ENCODE measurements around the gene KIR3DL3. TPM values are rescaled to one million over a fixed set of nuclear protein-coding genes. Genes with fewer than 3 reads are reported as not detected.
"Not testable (repeated sequence)": the region's sequence is repeated elsewhere in the genome, so short reads cannot be mapped to it uniquely, and the experiment has no call there.

KIR3DL3 gene
- total and polyA plus RNA-seq, 3 donors from 2014 or later, result 0.18 TPM; not detected in 2

GRCh38 chr19:54739587-54740497 lies 15.6 kb downstream of the KIR3DL3 start:
- no peak overlapping the region for H3K27ac ChIP-seq
- intact Hi-C loops (cut with DNase I; ENCODE audit: low total_unique reads), result no loop called here

GRCh38 chr19:54741950-54742349 lies 17.7 kb downstream of the KIR3DL3 start:
- H3K9me3 ChIP-seq; H3K36me3 ChIP-seq (ENCODE audit: low read depth, missing control alignments); H3K27me3 ChIP-seq; H3K4me3 ChIP-seq; H3K4me1 ChIP-seq; H3K27ac ChIP-seq; intact Hi-C loops (cut with DNase I; ENCODE audit: low total_unique reads); DNase-seq: not testable (repeated sequence)
- 73 to 80% methylated on average over 5 of the region's 5 CpGs for WGBS, 2 donors

More at GRCh38 chr19:54739587-54740497, 15.6 kb downstream of the KIR3DL3 start:
- no peaks in the 10 kb centered on the region for H3K27me3 ChIP-seq
- no peaks in the 10 kb centered on the region for H3K9me3 ChIP-seq
- H3K4me3 ChIP-seq, result no peak overlapping the region
- no peak for DNase-seq
- H3K4me1 ChIP-seq, result no peaks in the 10 kb centered on the region
- TF ChIP-seq POLR2A (IDR thresholded peaks at IDR 0.05), result no peak
- no peak for TF ChIP-seq CTCF (IDR thresholded peaks at IDR 0.05)
- H3K36me3 ChIP-seq (ENCODE audit: low read depth, missing control alignments), result no peaks in the 10 kb centered on the region
- 82 to 85% methylated on average over 11 to 13 of the region's 13 CpGs for WGBS, 2 donors

- DNase-seq; H3K27ac ChIP-seq; H3K36me3 ChIP-seq (ENCODE audit: low read depth, missing control alignments); H3K9me3 ChIP-seq; H3K27me3 ChIP-seq; H3K4me3 ChIP-seq; intact Hi-C loops (cut with DNase I; ENCODE audit: low total_unique reads); H3K4me1 ChIP-seq: not testable (repeated sequence)
- 75 to 78% methylated on average over 5 of the region's 5 CpGs for WGBS, 2 donors
Observed at GRCh38 chr19:54744080-54744479, 19.8 kb downstream of the KIR3DL3 start.

- H3K27ac ChIP-seq; intact Hi-C loops (cut with DNase I; ENCODE audit: low total_unique reads); H3K4me3 ChIP-seq; H3K9me3 ChIP-seq; H3K4me1 ChIP-seq; DNase-seq; H3K36me3 ChIP-seq (ENCODE audit: low read depth, missing control alignments); H3K27me3 ChIP-seq: not testable (repeated sequence)
- 70 to 85% methylated on average over 9 of the region's 9 CpGs for WGBS, 2 donors
Observed at GRCh38 chr19:54747614-54748322, 23.5 kb downstream of the KIR3DL3 start.

- DNase-seq; H3K27ac ChIP-seq; H3K4me1 ChIP-seq; H3K27me3 ChIP-seq; H3K9me3 ChIP-seq; intact Hi-C loops (cut with DNase I; ENCODE audit: low total_unique reads); H3K4me3 ChIP-seq; H3K36me3 ChIP-seq (ENCODE audit: low read depth, missing control alignments): not testable (repeated sequence)
- WGBS, 2 donors, result 62 to 82% methylated on average over 6 of the region's 6 CpGs
Observed at GRCh38 chr19:54750276-54750675, 26.0 kb downstream of the KIR3DL3 start.

- WGBS, 2 donors, result 66 to 87% methylated on average over 2 to 11 of the region's 12 CpGs
- H3K9me3 ChIP-seq; H3K27ac ChIP-seq; intact Hi-C loops (cut with DNase I; ENCODE audit: low total_unique reads); H3K36me3 ChIP-seq (ENCODE audit: low read depth, missing control alignments); H3K4me3 ChIP-seq; H3K4me1 ChIP-seq; H3K27me3 ChIP-seq; DNase-seq: not testable (repeated sequence)
Observed at GRCh38 chr19:54756204-54757110, 32.2 kb downstream of the KIR3DL3 start.

GRCh38 chr19:54758577-54758976 lies 34.3 kb downstream of the KIR3DL3 start:
- H3K27ac ChIP-seq; H3K4me3 ChIP-seq; intact Hi-C loops (cut with DNase I; ENCODE audit: low total_unique reads); H3K9me3 ChIP-seq; H3K27me3 ChIP-seq; H3K36me3 ChIP-seq (ENCODE audit: low read depth, missing control alignments); H3K4me1 ChIP-seq; DNase-seq: not testable (repeated sequence)
- 62 to 70% methylated on average over 2 to 6 of the region's 6 CpGs for WGBS, 2 donors

GRCh38 chr19:54764219-54764618 lies 40.0 kb downstream of the KIR3DL3 start:
- 73 to 75% methylated on average over 1 to 8 of the region's 8 CpGs for WGBS, 2 donors
- H3K9me3 ChIP-seq; DNase-seq; H3K27me3 ChIP-seq; H3K27ac ChIP-seq; H3K36me3 ChIP-seq (ENCODE audit: low read depth, missing control alignments); H3K4me1 ChIP-seq; H3K4me3 ChIP-seq; intact Hi-C loops (cut with DNase I; ENCODE audit: low total_unique reads): not testable (repeated sequence)

GRCh38 chr19:54766464-54766863 lies 42.2 kb downstream of the KIR3DL3 start:
- H3K9me3 ChIP-seq; DNase-seq; H3K27ac ChIP-seq; intact Hi-C loops (cut with DNase I; ENCODE audit: low total_unique reads); H3K36me3 ChIP-seq (ENCODE audit: low read depth, missing control alignments); H3K4me3 ChIP-seq; H3K27me3 ChIP-seq; H3K4me1 ChIP-seq: not testable (repeated sequence)
- WGBS, 2 donors, result 74 to 92% methylated on average over 3 of the region's 4 CpGs

- H3K9me3 ChIP-seq; DNase-seq; H3K27me3 ChIP-seq; intact Hi-C loops (cut with DNase I; ENCODE audit: low total_unique reads); H3K4me3 ChIP-seq; H3K4me1 ChIP-seq; H3K27ac ChIP-seq; H3K36me3 ChIP-seq (ENCODE audit: low read depth, missing control alignments): not testable (repeated sequence)
- WGBS, 2 donors, result 88 to 94% methylated on average over 5 to 15 of the region's 15 CpGs
Observed at GRCh38 chr19:54769646-54770045, 45.4 kb downstream of the KIR3DL3 start, which contains the start of gene KIR2DL1. Gene KIR2DL1 (plus strand): TSS chr19:54769793. CDS start chr19:54769851, 58 bp downstream.

All from testis (tissue), 3 donors.